SK-N-SH (cell line): ENCODE data around the gene BTG2.

Experiments
- CTCF ChIP-seq: fragments of 200-600 bp; sonication (generic); IDR thresholded peaks from 2 replicates; pipeline ENCODE4 v1.6.1; 2017; ENCODE audit warnings: antibody characterized with exemption, mild to moderate bottlenecking, moderate library complexity
- GABPA ChIP-seq: IDR thresholded peaks from 2 replicates; pipeline ENCODE4 v1.4.0; 2012; ENCODE audit warnings: low read depth, mild to moderate bottlenecking
- NRF1 ChIP-seq: IDR thresholded peaks from 2 replicates; pipeline ENCODE4 v1.6.1; 2012; ENCODE audit warnings: low read depth, mild to moderate bottlenecking, low read length
- PBX3 ChIP-seq: IDR thresholded peaks from 2 replicates; pipeline ENCODE4; 2012
- TAF1 ChIP-seq: IDR thresholded peaks from 2 replicates; pipeline ENCODE4 v1.6.1; 2012; ENCODE audit warnings: low read depth, mild to moderate bottlenecking, low read length, moderate library complexity, borderline replicate concordance
- ZBTB33 ChIP-seq: IDR thresholded peaks from 2 replicates; pipeline ENCODE4 v1.4.0; 2012; ENCODE audit warnings: low read depth, borderline replicate concordance

GRCh38 chr1:203281851-203282661 is 23.3 kb upstream of the BTG2 start:
- TF ChIP-seq TAF1 (no peak), ZBTB33 (no peak), CTCF (no peak), PBX3 (no peak), NRF1 (no peak), GABPA (no peak)
